IPS-15b (cell line): Measurements from ENCODE around the gene NYAP2.

Experiments used
- H3K27me3 ChIP-seq: one replicate; pipeline ENCODE4 v1.6.1; 2013; ENCODE audit warnings: low read length; ENCODE audit not compliant: control insufficient read depth, insufficient read depth
- H3K36me3 ChIP-seq: one replicate; pipeline ENCODE4 v1.6.1; 2013; ENCODE audit warnings: low read length; ENCODE audit not compliant: control insufficient read depth, insufficient read depth
- H3K4me1 ChIP-seq: one replicate; pipeline ENCODE4 v1.6.1; 2013; ENCODE audit warnings: mild to moderate bottlenecking, low read length; ENCODE audit not compliant: control insufficient read depth, insufficient read depth
- H3K4me3 ChIP-seq: one replicate; pipeline ENCODE4 v1.5.1; 2013; ENCODE audit warnings: low read depth, low read length
- H3K9ac ChIP-seq: one replicate; pipeline ENCODE4 v1.6.1; 2013; ENCODE audit warnings: low read depth, mild to moderate bottlenecking, low read length
- H3K9me3 ChIP-seq: one replicate; pipeline ENCODE4 v1.6.1; 2013; ENCODE audit warnings: mild to moderate bottlenecking, low read length; ENCODE audit not compliant: control insufficient read depth, insufficient read depth

NYAP2 gene

GRCh38 chr2:225531559-225531958 is 132.0 kb downstream of the NYAP2 start:
- Histone ChIP-seq H3K27me3 (no peaks in the 10 kb centered on the region), H3K4me1 (no peaks in the 10 kb centered on the region), H3K9me3 (no peaks in the 10 kb centered on the region), H3K9ac (no peak overlapping the region), H3K4me3 (no peak overlapping the region), H3K36me3 (no peaks in the 10 kb centered on the region)

- Histone ChIP-seq H3K27me3 (no peaks in the 10 kb centered on the region), H3K9me3 (no peaks in the 10 kb centered on the region), H3K4me3 (no peak overlapping the region), H3K9ac (no peak overlapping the region), H3K36me3 (no peaks in the 10 kb centered on the region), H3K4me1 (no peaks in the 10 kb centered on the region)
These were observed 132.6 kb downstream of the NYAP2 start for GRCh38 chr2:225532096-225532495.

- no peaks in the 10 kb centered on the region for H3K36me3 ChIP-seq
- H3K4me1 ChIP-seq, result no peaks in the 10 kb centered on the region
- H3K9ac ChIP-seq, result no peak overlapping the region
- no peaks in the 10 kb centered on the region for H3K27me3 ChIP-seq
- H3K9me3 ChIP-seq, result no peaks in the 10 kb centered on the region
- no peak overlapping the region for H3K4me3 ChIP-seq
These were observed 134.5 kb downstream of the NYAP2 start for GRCh38 chr2:225534037-225534436.

- no peak overlapping the region for H3K9ac ChIP-seq
- no peaks in the 10 kb centered on the region for H3K9me3 ChIP-seq
- no peak overlapping the region for H3K4me3 ChIP-seq
These were observed 135.2 kb downstream of the NYAP2 start for GRCh38 chr2:225534697-225535096.

GRCh38 chr2:225536036-225536435 is 136.5 kb downstream of the NYAP2 start:
- no peak overlapping the region for H3K4me3 ChIP-seq
- no peaks in the 10 kb centered on the region for H3K9me3 ChIP-seq
- H3K4me1 ChIP-seq, result no peaks in the 10 kb centered on the region
- no peak overlapping the region for H3K9ac ChIP-seq
- no peaks in the 10 kb centered on the region for H3K36me3 ChIP-seq
- no peaks in the 10 kb centered on the region for H3K27me3 ChIP-seq

More at GRCh38 chr2:225534697-225535096, 135.2 kb downstream of the NYAP2 start:
- no peaks in the 10 kb centered on the region for H3K27me3 ChIP-seq
- no peaks in the 10 kb centered on the region for H3K36me3 ChIP-seq
- no peaks in the 10 kb centered on the region for H3K4me1 ChIP-seq

- Histone ChIP-seq H3K9me3 (no peaks in the 10 kb centered on the region), H3K9ac (no peak overlapping the region), H3K27me3 (no peaks in the 10 kb centered on the region), H3K36me3 (no peaks in the 10 kb centered on the region), H3K4me3 (no peak overlapping the region), H3K4me1 (no peaks in the 10 kb centered on the region)
These were observed 144.1 kb downstream of the NYAP2 start for GRCh38 chr2:225543626-225544025.

GRCh38 chr2:225556461-225556860 is 157.0 kb downstream of the NYAP2 start:
- Histone ChIP-seq H3K27me3 (no peaks in the 10 kb centered on the region), H3K4me1 (no peaks in the 10 kb centered on the region), H3K36me3 (no peaks in the 10 kb centered on the region), H3K4me3 (no peak overlapping the region), H3K9ac (no peak overlapping the region), H3K9me3 (no peaks in the 10 kb centered on the region)

- Histone ChIP-seq H3K4me1 (no peaks in the 10 kb centered on the region), H3K27me3 (no peaks in the 10 kb centered on the region), H3K9me3 (no peaks in the 10 kb centered on the region), H3K36me3 (no peaks in the 10 kb centered on the region), H3K4me3 (no peak overlapping the region), H3K9ac (no peak overlapping the region)
These were observed 159.0 kb downstream of the NYAP2 start for GRCh38 chr2:225558399-225559071.

GRCh38 chr2:225559072-225559415 is 159.5 kb downstream of the NYAP2 start:
- H3K9me3 ChIP-seq, result no peaks in the 10 kb centered on the region
- no peak overlapping the region for H3K9ac ChIP-seq
- H3K36me3 ChIP-seq, result no peaks in the 10 kb centered on the region
- no peak overlapping the region for H3K4me3 ChIP-seq
- no peaks in the 10 kb centered on the region for H3K4me1 ChIP-seq
- no peaks in the 10 kb centered on the region for H3K27me3 ChIP-seq

- no peaks in the 10 kb centered on the region for H3K36me3 ChIP-seq
- H3K4me3 ChIP-seq, result no peak overlapping the region
- no peaks in the 10 kb centered on the region for H3K27me3 ChIP-seq
- peaks cover 5% of the 10 kb centered on the region for H3K9me3 ChIP-seq
- H3K4me1 ChIP-seq, result no peaks in the 10 kb centered on the region
- H3K9ac ChIP-seq, result no peak overlapping the region
These were observed 167.3 kb downstream of the NYAP2 start for GRCh38 chr2:225566798-225567197.

- no peaks in the 10 kb centered on the region for H3K4me1 ChIP-seq
- no peak overlapping the region for H3K4me3 ChIP-seq
- H3K9ac ChIP-seq, result no peak overlapping the region
- H3K27me3 ChIP-seq, result no peaks in the 10 kb centered on the region
- no peaks in the 10 kb centered on the region for H3K36me3 ChIP-seq
- peaks cover 5% of the 10 kb centered on the region for H3K9me3 ChIP-seq
These were observed 170.5 kb downstream of the NYAP2 start for GRCh38 chr2:225569995-225570394.

GRCh38 chr2:225573603-225574002 is 174.1 kb downstream of the NYAP2 start:
- no peaks in the 10 kb centered on the region for H3K27me3 ChIP-seq
- H3K36me3 ChIP-seq, result no peaks in the 10 kb centered on the region
- no peak overlapping the region for H3K4me3 ChIP-seq
- H3K9ac ChIP-seq, result no peak overlapping the region
- peaks cover 5% of the 10 kb centered on the region for H3K9me3 ChIP-seq
- H3K4me1 ChIP-seq, result no peaks in the 10 kb centered on the region
